GM12878 (cell line): Measurements from ENCODE around the gene REEP6.

ENCODE experiments used
- CBX5 ChIP-seq: sonication (generic); IDR thresholded peaks from 2 replicates; pipeline ENCODE4 v1.6.1; 2016; ENCODE audit warnings: low read depth, moderate library complexity, mild to moderate bottlenecking, inconsistent platforms
- CTCF ChIP-seq, 3 experiments: IDR thresholded peaks in 2 of 3; conservative IDR thresholded peaks in 1 of 3; 2 replicates each; pipeline ENCODE4 v1.5.1; 2011; ENCODE audit warnings: low read depth in 3 of 3, low read length in 3 of 3, mild to moderate bottlenecking in 3 of 3, control low read depth in 2 of 3, moderate library complexity in 2 of 3, inconsistent platforms in 1 of 3, mixed read lengths in 1 of 3; ENCODE audit not compliant: control insufficient read depth in 2 of 3, insufficient read depth in 1 of 3; ENCODE audit errors: extremely low read depth in 1 of 3
- PML ChIP-seq: IDR thresholded peaks from 2 replicates; pipeline ENCODE4 v1.6.1; 2012; ENCODE audit warnings: low read length, inconsistent platforms
- TAF1 ChIP-seq: IDR thresholded peaks from 2 replicates; pipeline ENCODE4 v1.6.1; 2011; ENCODE audit warnings: mild to moderate bottlenecking, low read depth, low read length, borderline replicate concordance
- TARDBP ChIP-seq: IDR thresholded peaks from 2 replicates; pipeline ENCODE4 v1.6.1; 2016; ENCODE audit warnings: borderline replicate concordance
- USF2 ChIP-seq: IDR thresholded peaks from 2 replicates; pipeline ENCODE4 v1.6.1; 2011; ENCODE audit warnings: low read depth, low read length, improper control_type of control experiment, borderline replicate concordance

GRCh38 chr19:1470055-1470304 is 21.0 kb upstream of the REEP6 start:
- TF ChIP-seq CBX5 = no peak
- no peak for TF ChIP-seq TARDBP
- TF ChIP-seq PML = no peak
- TF ChIP-seq USF2 = no peak
- TF ChIP-seq TAF1 = no peak
- no peak for TF ChIP-seq CTCF (IDR thresholded peaks at IDR 0.05 in 2 of 3, conservative IDR thresholded peaks at IDR 0.05 in 1 of 3; ENCODE audit: control insufficient read depth in 2 of 3, extremely low read depth in 1 of 3, insufficient read depth in 1 of 3, low read depth in 3 of 3, low read length in 3 of 3)
